ENCODE results near the gene RPS25.
"Not testable (repeated sequence)": the region's sequence is repeated elsewhere in the genome, so short reads cannot be mapped to it uniquely, and the experiment has no call there.

The RPS25 gene

DNA sequence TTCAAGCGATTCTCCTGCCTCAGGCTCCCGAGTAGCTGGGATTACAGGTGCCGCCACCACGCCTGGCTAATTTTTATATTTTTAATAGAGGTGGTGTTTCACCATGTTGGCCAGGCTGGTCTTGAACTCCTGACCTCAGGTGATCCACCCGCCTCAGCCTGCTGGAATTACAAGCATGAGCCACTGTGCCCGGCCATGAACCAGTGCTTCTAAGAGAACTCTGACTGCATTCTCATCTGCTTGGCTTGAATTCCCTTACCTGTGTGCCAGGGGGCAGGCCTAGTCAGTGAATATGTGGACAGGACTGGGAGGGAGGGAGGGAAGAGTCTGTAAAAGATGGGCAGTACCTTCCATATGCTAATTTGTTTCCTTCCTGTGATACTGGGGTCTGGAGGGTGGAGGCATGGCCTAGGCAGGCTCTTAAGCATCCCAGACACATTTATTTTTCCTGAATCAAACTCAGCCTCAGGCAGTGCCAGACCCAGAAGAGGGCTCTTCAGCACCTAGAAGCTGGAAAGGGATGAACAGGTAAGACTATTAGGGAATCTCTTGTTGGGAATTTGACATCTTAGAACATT is 6.6 kb downstream of the RPS25 start:
- no peak overlapping the region for H3K4me3 ChIP-seq (ENCODE audit: low read depth, low read length)
- no peaks in the 10 kb centered on the region for H3K27me3 ChIP-seq (ENCODE audit: control insufficient read depth, insufficient read depth, low read length)
- H3K9me3 ChIP-seq (ENCODE audit: control insufficient read depth, insufficient read depth, low read length): no peaks in the 10 kb centered on the region
- H3K4me1 ChIP-seq (ENCODE audit: control insufficient read depth, insufficient read depth, low read length): no peaks in the 10 kb centered on the region
- H3K9ac ChIP-seq (ENCODE audit: low read depth, low read length): no peak overlapping the region
- peaks cover 41% of the 10 kb centered on the region for H3K36me3 ChIP-seq (ENCODE audit: control insufficient read depth, insufficient read depth, low read length)

DNA sequence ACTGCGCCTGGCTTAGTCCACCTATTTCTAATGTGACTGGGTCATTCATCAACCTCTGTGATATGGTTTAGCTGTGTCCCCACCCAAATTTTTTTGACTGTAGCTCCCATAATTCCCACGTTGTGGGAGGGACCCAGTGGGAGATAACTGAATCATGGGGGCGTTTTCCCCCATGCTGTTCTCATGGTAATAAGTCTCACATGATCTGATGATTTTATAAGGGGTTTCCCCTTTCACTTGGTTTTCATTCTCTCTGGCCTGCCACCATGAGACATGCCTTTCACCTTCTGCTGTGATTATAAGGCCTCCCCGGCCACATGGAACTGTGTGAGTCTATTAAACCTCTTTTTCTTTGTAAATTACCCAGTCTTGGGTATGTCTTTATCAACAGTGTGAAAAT is 11.5 kb downstream of the RPS25 start:
- Histone ChIP-seq H3K9ac (ENCODE audit: low read depth, low read length) (no peak overlapping the region), H3K9me3 (ENCODE audit: control insufficient read depth, insufficient read depth, low read length) (no peaks in the 10 kb centered on the region), H3K36me3 (ENCODE audit: control insufficient read depth, insufficient read depth, low read length) (peaks cover 22% of the 10 kb centered on the region), H3K4me1 (ENCODE audit: control insufficient read depth, insufficient read depth, low read length) (no peaks in the 10 kb centered on the region), H3K27me3 (ENCODE audit: control insufficient read depth, insufficient read depth, low read length) (no peaks in the 10 kb centered on the region), H3K4me3 (ENCODE audit: low read depth, low read length) (no peak overlapping the region)

DNA sequence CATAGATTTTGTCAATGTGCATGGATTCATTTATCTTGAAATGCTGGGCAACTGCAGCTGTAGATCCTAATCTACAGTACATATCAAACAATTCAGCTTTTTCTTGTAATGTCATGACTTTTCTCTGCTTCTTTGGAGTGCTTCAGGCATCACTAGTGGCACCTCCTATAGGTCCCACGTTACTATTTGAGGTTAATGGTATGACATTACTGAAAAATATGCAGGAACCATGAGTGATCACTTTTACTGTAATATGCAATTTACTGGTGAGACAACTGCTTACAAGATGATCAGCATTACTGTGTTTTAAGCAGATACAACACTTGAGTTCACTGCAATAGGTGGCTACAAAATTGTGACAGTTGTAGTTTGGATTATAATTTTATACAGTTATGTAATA is 17.2 kb downstream of the RPS25 start:
- peaks cover 3% of the 10 kb centered on the region for H3K4me1 ChIP-seq (ENCODE audit: control insufficient read depth, insufficient read depth, low read length)
- H3K9ac ChIP-seq (ENCODE audit: low read depth, low read length): no peak overlapping the region
- no peaks in the 10 kb centered on the region for H3K9me3 ChIP-seq (ENCODE audit: control insufficient read depth, insufficient read depth, low read length)
- H3K27me3 ChIP-seq (ENCODE audit: control insufficient read depth, insufficient read depth, low read length): no peaks in the 10 kb centered on the region
- no peak overlapping the region for H3K4me3 ChIP-seq (ENCODE audit: low read depth, low read length)
- H3K36me3 ChIP-seq (ENCODE audit: control insufficient read depth, insufficient read depth, low read length): peaks cover 18% of the 10 kb centered on the region

DNA sequence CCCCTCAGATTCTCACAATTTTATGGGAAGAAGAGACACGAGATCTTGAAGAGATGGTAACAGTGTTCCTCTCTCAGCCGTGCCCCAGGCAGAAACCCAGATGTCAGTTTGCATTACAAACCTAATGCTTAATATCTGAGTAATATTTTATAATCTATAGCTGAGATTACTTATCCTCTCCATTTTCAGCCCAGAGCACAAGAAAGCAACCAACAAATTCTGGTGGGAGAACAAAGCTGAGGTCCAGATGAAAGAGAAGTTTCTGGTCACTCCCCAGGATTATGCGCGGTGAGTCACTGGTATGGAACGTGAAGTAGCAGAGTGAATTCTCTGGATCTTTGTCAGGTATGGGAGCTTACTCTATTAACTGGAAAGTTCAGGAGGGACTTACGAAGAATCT is 19.3 kb downstream of the RPS25 start:
- Histone ChIP-seq H3K9me3 (ENCODE audit: control insufficient read depth, insufficient read depth, low read length) (no peaks in the 10 kb centered on the region), H3K27me3 (ENCODE audit: control insufficient read depth, insufficient read depth, low read length) (no peaks in the 10 kb centered on the region), H3K36me3 (ENCODE audit: control insufficient read depth, insufficient read depth, low read length) (peaks cover 17% of the 10 kb centered on the region), H3K4me1 (ENCODE audit: control insufficient read depth, insufficient read depth, low read length) (peaks cover 3% of the 10 kb centered on the region), H3K4me3 (ENCODE audit: low read depth, low read length) (peak overlapping the region; percentile 100), H3K9ac (ENCODE audit: low read depth, low read length) (peak overlapping the region; percentile 70)

DNA sequence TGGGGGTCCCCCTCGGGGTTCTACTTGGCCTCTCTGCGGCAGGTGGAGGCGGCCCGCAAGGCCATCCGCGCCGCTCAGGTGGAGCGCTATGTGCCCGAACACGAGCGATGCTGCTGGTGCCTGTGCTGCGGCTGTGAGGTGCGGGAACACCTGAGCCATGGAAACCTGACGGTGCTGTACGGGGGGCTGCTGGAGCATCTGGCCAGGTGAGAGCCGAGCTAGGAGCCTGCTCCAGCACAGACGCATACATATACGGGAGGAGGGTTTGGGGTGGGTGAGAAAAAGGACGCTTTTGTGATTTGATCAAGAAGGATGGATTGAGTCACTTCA is 19.8 kb downstream of the RPS25 start:
- peaks cover 17% of the 10 kb centered on the region for H3K36me3 ChIP-seq (ENCODE audit: control insufficient read depth, insufficient read depth, low read length)
- no peaks in the 10 kb centered on the region for H3K27me3 ChIP-seq (ENCODE audit: control insufficient read depth, insufficient read depth, low read length)
- peak overlapping the region; percentile 100 for H3K4me3 ChIP-seq (ENCODE audit: low read depth, low read length)
- H3K9ac ChIP-seq (ENCODE audit: low read depth, low read length): peak overlapping the region; percentile 70
- no peaks in the 10 kb centered on the region for H3K9me3 ChIP-seq (ENCODE audit: control insufficient read depth, insufficient read depth, low read length)
- H3K4me1 ChIP-seq (ENCODE audit: control insufficient read depth, insufficient read depth, low read length): peaks cover 3% of the 10 kb centered on the region

DNA sequence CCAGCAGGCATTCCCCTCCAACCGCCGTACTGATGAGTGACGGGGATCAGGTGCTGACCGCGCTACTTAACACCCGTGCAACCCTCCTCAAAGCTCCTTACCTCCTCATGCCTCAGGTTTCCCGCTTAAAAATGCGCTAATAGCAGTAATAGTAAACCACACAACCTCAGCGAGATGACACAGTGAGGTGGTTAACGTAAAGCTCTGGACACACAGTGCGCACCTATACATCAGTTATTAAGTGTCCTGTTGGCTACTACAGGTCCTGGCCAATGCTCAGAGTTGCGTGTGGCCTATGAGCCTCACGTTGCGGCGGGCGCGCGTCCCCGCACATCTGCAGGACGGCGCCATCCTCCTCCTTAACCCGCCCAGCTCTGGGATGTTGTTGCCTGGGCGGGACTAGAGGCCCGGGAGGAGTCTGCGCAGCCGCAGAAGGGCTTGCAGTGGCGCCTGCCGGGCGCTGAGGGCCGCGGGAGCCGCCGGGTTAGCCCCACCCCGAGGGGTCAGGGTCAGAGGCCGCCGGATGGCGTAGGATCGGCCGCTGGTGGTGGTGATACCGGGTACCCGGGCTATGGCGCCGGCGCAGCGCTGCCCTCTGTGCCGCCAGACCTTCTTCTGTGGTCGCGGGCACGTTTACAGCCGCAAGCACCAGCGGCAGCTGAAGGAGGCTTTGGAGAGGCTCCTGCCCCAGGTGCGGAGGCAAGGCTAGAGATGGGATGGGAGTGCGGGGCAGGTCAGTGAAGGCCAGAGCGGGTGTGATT is 20.3 kb downstream of the RPS25 start, which contains the start of gene CENATAC:
Gene CENATAC, plus strand, starts transcription at position 512 of the 761 bp plus-strand sequence. Its CDS starts 60 bp downstream, at position 572.
- Histone ChIP-seq H3K4me1 (ENCODE audit: control insufficient read depth, insufficient read depth, low read length) (peaks cover 3% of the 10 kb centered on the region), H3K9ac (ENCODE audit: low read depth, low read length) (peak within 1 kb of the TSS; percentile 76), H3K9me3 (ENCODE audit: control insufficient read depth, insufficient read depth, low read length) (no peaks in the 10 kb centered on the region), H3K27me3 (ENCODE audit: control insufficient read depth, insufficient read depth, low read length) (no peaks in the 10 kb centered on the region), H3K4me3 (ENCODE audit: low read depth, low read length) (peak within 1 kb of the TSS; percentile 100), H3K36me3 (ENCODE audit: control insufficient read depth, insufficient read depth, low read length) (peaks cover 12% of the 10 kb centered on the region)

DNA sequence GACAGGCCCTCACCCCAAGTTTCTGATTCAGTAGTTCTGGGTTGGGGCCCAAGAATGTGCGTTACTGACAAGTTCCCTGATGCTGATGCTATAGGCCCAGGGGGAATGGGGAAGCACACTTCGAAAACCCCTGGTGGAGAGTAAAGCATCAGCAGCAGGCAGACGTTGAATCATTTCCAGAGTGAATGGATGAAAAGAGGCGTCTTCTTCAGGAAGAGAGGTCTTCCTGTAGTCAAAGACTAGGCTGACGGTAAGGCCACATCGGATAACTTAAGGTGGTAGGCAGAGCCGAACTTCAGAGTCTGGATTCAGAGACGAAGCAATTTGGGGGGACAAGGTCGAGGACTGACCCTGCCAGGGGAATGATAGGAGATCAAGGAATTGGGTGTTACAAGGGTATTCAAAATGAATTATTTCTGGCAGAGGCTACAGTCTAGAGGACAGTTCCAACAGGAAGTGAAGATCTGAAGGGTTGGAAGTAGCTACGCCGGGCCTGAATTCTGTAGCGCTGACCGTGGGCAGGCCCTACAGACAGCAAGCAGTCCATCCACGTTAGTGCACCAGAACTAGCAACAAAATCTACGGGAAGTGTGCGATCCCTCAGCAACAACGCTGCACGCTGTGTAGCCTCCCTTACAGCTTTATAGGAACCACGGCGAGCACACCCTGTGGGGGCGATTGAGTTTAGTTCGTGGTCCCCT is 21.1 kb downstream of the RPS25 start:
- Histone ChIP-seq H3K9me3 (ENCODE audit: control insufficient read depth, insufficient read depth, low read length) (no peaks in the 10 kb centered on the region), H3K4me1 (ENCODE audit: control insufficient read depth, insufficient read depth, low read length) (peaks cover 3% of the 10 kb centered on the region), H3K4me3 (ENCODE audit: low read depth, low read length) (peak overlapping the region; percentile 100), H3K36me3 (ENCODE audit: control insufficient read depth, insufficient read depth, low read length) (peaks cover 10% of the 10 kb centered on the region), H3K9ac (ENCODE audit: low read depth, low read length) (peak overlapping the region; percentile 76), H3K27me3 (ENCODE audit: control insufficient read depth, insufficient read depth, low read length) (no peaks in the 10 kb centered on the region)

DNA sequence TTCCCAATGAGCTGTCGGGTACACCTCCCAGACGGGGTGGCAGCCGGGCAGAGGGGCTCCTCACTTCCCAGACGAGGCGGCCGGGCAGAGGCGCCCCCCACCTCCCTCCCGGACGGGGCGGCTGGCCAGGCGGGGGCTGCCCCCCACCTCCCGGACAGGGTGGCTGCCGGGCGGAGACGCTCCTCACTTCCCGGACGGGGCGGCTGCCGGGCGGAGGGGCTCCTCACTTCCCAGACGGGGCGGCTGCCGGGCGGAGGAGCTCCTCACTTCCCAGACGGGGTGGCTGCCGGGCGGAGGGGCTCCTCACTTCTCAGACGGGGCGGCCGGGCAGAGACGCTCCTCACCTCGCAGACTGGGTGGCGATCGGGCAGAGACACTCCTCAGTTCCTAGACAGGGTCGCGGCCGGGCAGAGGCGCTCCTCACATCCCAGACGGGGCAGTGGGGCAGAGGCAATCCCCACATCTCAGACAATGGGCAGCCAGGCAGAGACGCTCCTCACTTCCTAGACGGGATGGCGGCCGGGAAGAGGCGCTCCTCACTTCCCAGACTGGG is 26.6 kb downstream of the RPS25 start:
- not testable (repeated sequence) for H3K36me3 ChIP-seq (ENCODE audit: control insufficient read depth, insufficient read depth, low read length); H3K4me1 ChIP-seq (ENCODE audit: control insufficient read depth, insufficient read depth, low read length); H3K27me3 ChIP-seq (ENCODE audit: control insufficient read depth, insufficient read depth, low read length); H3K9ac ChIP-seq (ENCODE audit: low read depth, low read length); H3K4me3 ChIP-seq (ENCODE audit: low read depth, low read length); H3K9me3 ChIP-seq (ENCODE audit: control insufficient read depth, insufficient read depth, low read length)

DNA sequence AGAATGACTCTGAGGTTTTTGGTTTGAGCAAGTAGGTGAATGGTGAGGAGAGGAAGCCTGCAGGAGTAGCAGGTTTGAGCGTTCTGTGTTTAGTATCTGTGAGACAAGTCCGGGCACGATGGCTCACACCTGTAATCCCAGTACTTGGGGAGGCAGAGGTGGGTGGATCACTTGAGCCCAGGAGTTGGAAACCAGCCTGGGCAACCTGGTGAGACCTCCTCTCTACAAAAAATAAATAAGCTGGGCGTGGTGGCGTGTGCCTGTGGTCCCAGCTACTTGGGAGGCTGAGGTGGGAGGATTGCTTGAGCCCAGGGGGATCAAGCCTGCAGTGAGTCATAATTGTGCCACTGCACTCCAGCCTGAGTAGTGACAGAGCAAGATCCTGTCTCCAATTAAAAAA is 29.9 kb downstream of the RPS25 start:
- peaks cover 3% of the 10 kb centered on the region for H3K4me1 ChIP-seq (ENCODE audit: control insufficient read depth, insufficient read depth, low read length)
- H3K4me3 ChIP-seq (ENCODE audit: low read depth, low read length): no peak overlapping the region
- no peaks in the 10 kb centered on the region for H3K27me3 ChIP-seq (ENCODE audit: control insufficient read depth, insufficient read depth, low read length)
- H3K9me3 ChIP-seq (ENCODE audit: control insufficient read depth, insufficient read depth, low read length): no peaks in the 10 kb centered on the region
- H3K9ac ChIP-seq (ENCODE audit: low read depth, low read length): no peak overlapping the region
- no peaks in the 10 kb centered on the region for H3K36me3 ChIP-seq (ENCODE audit: control insufficient read depth, insufficient read depth, low read length)

DNA sequence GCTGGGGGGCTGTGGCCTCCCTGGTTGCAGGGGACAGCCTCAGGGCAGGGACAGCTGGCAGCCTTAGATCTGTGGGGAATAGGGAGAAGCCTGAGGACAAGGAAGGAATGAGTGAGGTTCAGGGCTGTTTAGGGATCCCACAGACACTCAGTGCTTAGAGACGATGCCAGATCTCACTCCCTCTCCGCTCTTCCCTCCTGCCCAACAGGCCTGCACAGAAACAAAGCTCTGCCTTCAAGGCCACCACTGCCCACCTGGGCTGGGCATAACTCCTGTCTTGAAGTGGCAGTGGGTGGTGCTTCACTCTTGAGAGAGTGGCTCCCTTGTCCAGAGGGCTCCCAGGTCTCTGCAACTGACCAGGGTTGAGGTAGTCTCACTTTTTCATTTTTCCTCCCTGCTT is 33.3 kb downstream of the RPS25 start:
- peaks cover 6% of the 10 kb centered on the region for H3K27me3 ChIP-seq (ENCODE audit: control insufficient read depth, insufficient read depth, low read length)
- no peaks in the 10 kb centered on the region for H3K36me3 ChIP-seq (ENCODE audit: control insufficient read depth, insufficient read depth, low read length)
- no peak overlapping the region for H3K9ac ChIP-seq (ENCODE audit: low read depth, low read length)

DNA sequence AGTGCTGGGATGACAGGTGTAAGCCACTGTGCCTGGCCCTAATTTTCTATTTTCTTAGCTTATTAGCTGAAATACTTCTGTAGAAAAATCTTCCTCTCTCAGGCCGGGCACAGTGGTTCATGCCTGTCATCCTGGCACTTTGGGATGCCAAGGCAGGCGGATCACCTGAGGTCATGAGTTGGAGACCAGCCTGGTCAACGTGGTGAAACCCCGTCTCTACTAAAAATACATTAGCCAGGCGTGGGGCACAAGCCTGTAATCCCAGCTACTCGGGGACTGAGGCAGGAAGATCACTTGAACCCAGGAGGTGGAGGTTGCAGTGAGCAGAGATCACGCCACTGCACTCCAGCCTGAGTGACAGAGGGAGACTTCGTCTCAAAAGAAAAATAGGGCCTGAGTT is 33.8 kb downstream of the RPS25 start:
- H3K9ac ChIP-seq (ENCODE audit: low read depth, low read length); H3K4me3 ChIP-seq (ENCODE audit: low read depth, low read length); H3K27me3 ChIP-seq (ENCODE audit: control insufficient read depth, insufficient read depth, low read length); H3K36me3 ChIP-seq (ENCODE audit: control insufficient read depth, insufficient read depth, low read length); H3K9me3 ChIP-seq (ENCODE audit: control insufficient read depth, insufficient read depth, low read length): not testable (repeated sequence)
- H3K4me1 ChIP-seq (ENCODE audit: control insufficient read depth, insufficient read depth, low read length): peaks cover 15% of the 10 kb centered on the region

More for the DNA sequence above, 33.3 kb downstream of the RPS25 start:
- Histone ChIP-seq H3K9me3 (ENCODE audit: control insufficient read depth, insufficient read depth, low read length) (no peaks in the 10 kb centered on the region), H3K4me3 (ENCODE audit: low read depth, low read length) (no peak overlapping the region), H3K4me1 (ENCODE audit: control insufficient read depth, insufficient read depth, low read length) (peaks cover 14% of the 10 kb centered on the region)

Measured in iPS-15b (cell line).